Astrocyte (in vitro differentiated cells and primary cell): ENCODE data around the gene CAMKMT. TPM values are rescaled to one million over a fixed set of nuclear protein-coding genes. Genes with fewer than 3 reads are reported as not detected.

Experiments
- DNase-seq: peaks from one replicate; pipeline ENCODE4 v3.0.0-alpha.2; 2010; ENCODE audit warnings: low read depth
- FAIRE-seq: peaks from 2 replicates; lab custom pipeline; 2011; peaks lifted over from hg19 to GRCh38; lab: Jason Lieb, UNC
- H2AFZ ChIP-seq: 2 replicates; pipeline ENCODE4 v1.6.0; 2012; ENCODE audit warnings: low read depth, low read length, inconsistent platforms
- H3K27ac ChIP-seq: 2 replicates; pipeline ENCODE4 v1.5.1; 2011; ENCODE audit warnings: low read depth, low read length, inconsistent platforms
- H3K27me3 ChIP-seq: 2 replicates; pipeline ENCODE4 v1.6.0; 2011; ENCODE audit warnings: low read length, inconsistent platforms; ENCODE audit not compliant: insufficient read depth
- H3K36me3 ChIP-seq: 2 replicates; pipeline ENCODE4 v1.5.1; 2011; ENCODE audit warnings: low read length, inconsistent platforms; ENCODE audit not compliant: insufficient read depth
- H3K4me1 ChIP-seq: 2 replicates; pipeline ENCODE4 v1.5.1; 2011; ENCODE audit warnings: low read length, inconsistent platforms; ENCODE audit not compliant: insufficient read depth
- H3K4me2 ChIP-seq: 2 replicates; pipeline ENCODE4 v1.6.0; 2012; ENCODE audit warnings: low read length, inconsistent platforms
- H3K4me3 ChIP-seq: 2 replicates; pipeline ENCODE4 v1.5.1; 2011; ENCODE audit warnings: low read depth, mild to moderate bottlenecking, low read length, inconsistent platforms; ENCODE audit not compliant: insufficient read depth
- H3K79me2 ChIP-seq: 2 replicates; pipeline ENCODE4 v1.6.0; 2012; ENCODE audit warnings: mild to moderate bottlenecking, low read length, inconsistent platforms; ENCODE audit not compliant: insufficient read depth
- H3K9ac ChIP-seq: 2 replicates; pipeline ENCODE4 v1.6.0; 2012; ENCODE audit warnings: mild to moderate bottlenecking, low read length, inconsistent platforms
- H3K9me3 ChIP-seq: 2 replicates; pipeline ENCODE4 v1.5.1; 2012; ENCODE audit warnings: low read depth, mild to moderate bottlenecking, low read length, inconsistent platforms; ENCODE audit not compliant: insufficient read depth
- H4K20me1 ChIP-seq: 2 replicates; pipeline ENCODE4 v1.6.0; 2012; ENCODE audit warnings: low read length, inconsistent platforms; ENCODE audit not compliant: insufficient read depth
- H3K27ac Mint-ChIP-seq: one replicate; pipeline ENCODE4 v1.8.0; 2021; ENCODE audit warnings: mild to moderate bottlenecking, mixed read lengths; ENCODE audit not compliant: unreplicated experiment
- H3K27me3 Mint-ChIP-seq: one replicate; pipeline ENCODE4 v1.8.0; 2021; ENCODE audit warnings: low read depth, mixed read lengths; ENCODE audit not compliant: unreplicated experiment
- H3K36me3 Mint-ChIP-seq: one replicate; pipeline ENCODE4 v1.8.0; 2021; ENCODE audit warnings: low read depth, mixed read lengths; ENCODE audit not compliant: unreplicated experiment
- H3K4me1 Mint-ChIP-seq: one replicate; pipeline ENCODE4 v1.8.0; 2021; ENCODE audit warnings: low read depth, mixed read lengths; ENCODE audit not compliant: unreplicated experiment
- H3K4me3 Mint-ChIP-seq: one replicate; pipeline ENCODE4 v1.8.0; 2021; ENCODE audit warnings: mild to moderate bottlenecking, moderate library complexity, mixed read lengths; ENCODE audit not compliant: unreplicated experiment
- H3K9me3 Mint-ChIP-seq: one replicate; pipeline ENCODE4 v1.8.0; 2021; ENCODE audit warnings: mild to moderate bottlenecking, mixed read lengths; ENCODE audit not compliant: unreplicated experiment
- EZH2 ChIP-seq: IDR thresholded peaks from 2 replicates; pipeline ENCODE4 v1.6.1; 2012; ENCODE audit warnings: mild to moderate bottlenecking, low read length, inconsistent platforms; ENCODE audit not compliant: insufficient read depth
- total RNA-seq: library from RNA; stranded (reverse); gene quantifications from 2 replicates; pipeline ENCODE4 v1.2.1, GENCODE V29; 2021
- TF ChIP-seq, protein P1 (sequence below): IDR thresholded peaks from 2 replicates; pipeline ENCODE4 v1.5.1; 2011; ENCODE audit warnings: low read depth, mild to moderate bottlenecking, inconsistent platforms, low read length, moderate library complexity; ENCODE audit not compliant: insufficient read depth

Gene CAMKMT
- total RNA-seq, 1 donor from 2014 or later, result 9.3 TPM

- Histone ChIP-seq H3K4me2 (no peak overlapping the region), H3K4me1 (no peaks in the 10 kb centered on the region), H3K27me3 (no peaks in the 10 kb centered on the region), H3K4me3 (no peak overlapping the region), H3K9ac (no peak overlapping the region), H2AFZ (no peak overlapping the region), H3K27ac (no peak overlapping the region), H3K36me3 (no peaks in the 10 kb centered on the region), H4K20me1 (no peaks in the 10 kb centered on the region), H3K9me3 (no peaks in the 10 kb centered on the region), H3K79me2 (no peaks in the 10 kb centered on the region)
- H3K27ac Mint-ChIP-seq, result no peak overlapping the region
- no peak for FAIRE-seq
- no peaks in the 10 kb centered on the region for H3K36me3 Mint-ChIP-seq
- H3K4me1 Mint-ChIP-seq, result no peaks in the 10 kb centered on the region
- no peak overlapping the region for H3K4me3 Mint-ChIP-seq
- TF ChIP-seq, protein P1, sequence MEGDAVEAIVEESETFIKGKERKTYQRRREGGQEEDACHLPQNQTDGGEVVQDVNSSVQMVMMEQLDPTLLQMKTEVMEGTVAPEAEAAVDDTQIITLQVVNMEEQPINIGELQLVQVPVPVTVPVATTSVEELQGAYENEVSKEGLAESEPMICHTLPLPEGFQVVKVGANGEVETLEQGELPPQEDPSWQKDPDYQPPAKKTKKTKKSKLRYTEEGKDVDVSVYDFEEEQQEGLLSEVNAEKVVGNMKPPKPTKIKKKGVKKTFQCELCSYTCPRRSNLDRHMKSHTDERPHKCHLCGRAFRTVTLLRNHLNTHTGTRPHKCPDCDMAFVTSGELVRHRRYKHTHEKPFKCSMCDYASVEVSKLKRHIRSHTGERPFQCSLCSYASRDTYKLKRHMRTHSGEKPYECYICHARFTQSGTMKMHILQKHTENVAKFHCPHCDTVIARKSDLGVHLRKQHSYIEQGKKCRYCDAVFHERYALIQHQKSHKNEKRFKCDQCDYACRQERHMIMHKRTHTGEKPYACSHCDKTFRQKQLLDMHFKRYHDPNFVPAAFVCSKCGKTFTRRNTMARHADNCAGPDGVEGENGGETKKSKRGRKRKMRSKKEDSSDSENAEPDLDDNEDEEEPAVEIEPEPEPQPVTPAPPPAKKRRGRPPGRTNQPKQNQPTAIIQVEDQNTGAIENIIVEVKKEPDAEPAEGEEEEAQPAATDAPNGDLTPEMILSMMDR, result peak; percentile 56
- TF ChIP-seq EZH2, result no peak
- no peak for DNase-seq
- H3K9me3 Mint-ChIP-seq, result no peaks in the 10 kb centered on the region
- H3K27me3 Mint-ChIP-seq, result no peaks in the 10 kb centered on the region
Observed at GRCh38 chr2:44392338-44392943, 30.7 kb downstream of the CAMKMT start.

DNA sequence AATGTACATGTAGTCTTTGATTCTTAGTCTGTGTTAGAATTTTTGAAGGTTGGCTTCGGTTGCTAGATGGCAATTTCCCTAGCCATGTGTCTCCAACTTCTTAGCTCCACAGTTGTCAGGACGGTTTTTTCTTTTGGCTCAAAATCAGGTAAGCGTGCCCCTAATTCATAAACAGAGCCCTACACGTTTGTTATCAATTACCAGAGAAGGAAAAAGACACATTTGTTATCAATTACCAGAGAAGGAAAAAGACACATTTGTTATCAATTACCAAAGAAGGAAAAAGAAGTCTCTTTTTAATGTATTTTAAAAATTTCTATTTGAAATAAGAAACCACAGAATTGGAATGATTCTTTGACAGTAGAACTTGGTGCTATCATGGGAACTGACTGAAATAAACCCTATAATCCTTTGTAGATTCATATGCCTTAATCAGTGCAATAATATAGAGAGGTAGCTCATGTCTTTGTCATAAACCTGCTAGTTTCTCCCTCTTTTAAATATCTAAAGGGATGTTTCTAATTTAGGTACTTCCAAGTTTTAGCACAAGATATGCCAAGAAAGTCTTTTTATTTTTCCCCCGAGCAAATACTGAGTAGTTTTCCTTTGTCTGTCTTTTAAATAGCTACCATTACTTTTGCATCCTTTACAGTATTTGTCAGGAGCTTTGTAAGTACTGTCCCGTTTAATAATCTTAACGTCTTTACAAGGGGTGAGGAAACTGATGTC is 35.9 kb downstream of the CAMKMT start:
- no peaks in the 10 kb centered on the region for H3K27me3 Mint-ChIP-seq
- Histone ChIP-seq H3K27me3 (no peaks in the 10 kb centered on the region), H2AFZ (no peak overlapping the region), H3K36me3 (no peaks in the 10 kb centered on the region), H3K9ac (no peak overlapping the region), H3K4me2 (no peak overlapping the region), H3K9me3 (no peaks in the 10 kb centered on the region), H3K4me3 (no peak overlapping the region), H3K27ac (no peak overlapping the region), H3K4me1 (no peaks in the 10 kb centered on the region), H3K79me2 (no peaks in the 10 kb centered on the region), H4K20me1 (no peaks in the 10 kb centered on the region)
- no peak overlapping the region for H3K4me3 Mint-ChIP-seq
- no peak overlapping the region for H3K27ac Mint-ChIP-seq
- DNase-seq (no peak), FAIRE-seq (no peak)
- H3K9me3 Mint-ChIP-seq, result no peaks in the 10 kb centered on the region
- peaks cover 5% of the 10 kb centered on the region for H3K4me1 Mint-ChIP-seq
- H3K36me3 Mint-ChIP-seq, result no peaks in the 10 kb centered on the region
- TF ChIP-seq, protein P1, result no peak
- no peak for TF ChIP-seq EZH2
